KBM-7 (cell line): ENCODE measurements around the gene SGK1.
"Not testable (repeated sequence)": the region's sequence is repeated elsewhere in the genome, so short reads cannot be mapped to it uniquely, and the experiment has no call there.

Experiments used
- DNase-seq: peaks from one replicate; pipeline ENCODE4 v3.0.0-alpha.2; 2015
- in situ Hi-C: fragments of 300-500 bp; cut with MboI; formaldehyde crosslinking; loops from 2 replicates; pipeline ENCODE4 v1.14.3; 2020; ENCODE audit warnings: low sequenced_read_pairs, low pct_unique_long_range_greater_than_20kb, mixed read lengths

The SGK1 gene

DNA sequence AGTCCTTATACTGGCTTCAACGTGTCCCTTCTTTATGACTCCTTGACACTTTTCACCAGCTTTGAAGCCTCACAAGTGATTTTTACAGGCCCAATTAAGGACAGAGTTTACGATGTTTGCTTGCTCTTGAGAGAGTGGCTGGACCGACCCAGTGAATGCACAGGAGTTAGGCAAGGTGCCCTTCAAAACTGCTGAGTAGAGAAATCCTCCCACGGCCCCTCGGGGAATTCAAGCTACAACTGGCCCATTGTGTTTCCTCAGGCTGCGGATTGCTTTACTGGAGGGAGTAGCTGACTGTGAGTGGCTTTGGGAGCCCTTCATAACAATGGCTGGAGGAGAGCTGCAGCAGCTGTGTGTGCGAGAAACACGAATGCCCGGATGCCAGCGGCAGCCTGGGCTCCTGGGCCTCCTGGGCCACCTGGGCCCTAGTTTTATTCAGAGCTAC lies 50.0 kb downstream of the SGK1 start:
- no peak for DNase-seq
- in situ Hi-C loops, result no loop called here

- DNase-seq, result no peak
- in situ Hi-C loops, result no loop called here
Observed at GRCh38 chr6:134266776-134267175, 51.1 kb downstream of the SGK1 start.

- no peak for DNase-seq
- in situ Hi-C loops, result no loop called here
Observed at GRCh38 chr6:134261766-134262165, 56.1 kb downstream of the SGK1 start.

DNA sequence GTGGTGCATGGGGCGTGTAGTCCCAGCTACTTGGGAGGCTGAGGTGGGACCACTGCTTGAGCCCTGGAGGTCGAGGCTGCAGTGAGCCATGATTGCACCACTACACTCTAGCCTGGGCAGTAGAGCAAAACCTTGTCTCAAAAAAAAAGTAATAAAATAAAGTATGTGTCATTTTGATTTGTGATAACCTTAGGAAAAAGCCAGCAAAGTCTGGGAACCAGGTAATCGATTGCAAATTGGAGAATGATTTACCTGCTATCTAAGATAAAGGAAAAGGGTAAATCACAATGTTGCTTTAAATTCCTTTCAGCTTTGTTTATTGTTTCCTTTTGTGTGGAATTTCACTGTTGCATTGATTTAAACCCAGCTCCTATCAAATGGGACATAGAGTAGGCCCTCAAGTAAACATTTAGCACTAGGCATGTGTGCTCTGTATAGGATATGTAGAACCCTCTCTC lies 59.0 kb downstream of the SGK1 start:
- in situ Hi-C loops, result no loop called here
- no peak for DNase-seq

- in situ Hi-C loops, result no loop called here
- DNase-seq, result no peak
Observed at GRCh38 chr6:134257516-134257915, 60.4 kb downstream of the SGK1 start.

DNA sequence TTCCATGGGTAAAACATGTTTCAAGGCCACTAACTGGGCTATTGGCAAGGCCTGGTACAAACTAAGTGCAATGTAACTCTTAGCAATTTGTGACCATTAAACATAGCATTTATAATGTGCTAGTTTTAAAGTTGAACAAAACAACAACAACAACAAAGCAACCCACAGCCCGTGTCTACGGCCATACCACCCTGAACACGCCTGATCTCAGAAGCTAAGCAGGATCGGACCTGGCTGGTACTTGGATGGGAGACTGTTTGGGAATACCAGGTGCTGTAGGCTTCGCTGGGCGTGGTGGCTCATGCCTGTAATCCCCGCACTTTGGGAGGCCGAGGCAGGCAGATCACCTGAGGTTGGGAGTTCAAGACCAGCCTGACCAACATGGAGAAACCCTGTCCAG lies 61.0 kb downstream of the SGK1 start:
- in situ Hi-C loops, result no loop called here
- no peak for DNase-seq

GRCh38 chr6:134255280-134255679 lies 62.6 kb downstream of the SGK1 start:
- DNase-seq, in situ Hi-C loops: not testable (repeated sequence)

- no peak for DNase-seq
- in situ Hi-C loops, result no loop called here
Observed at GRCh38 chr6:134254118-134254517, 63.8 kb downstream of the SGK1 start.

GRCh38 chr6:134253681-134254080 lies 64.2 kb downstream of the SGK1 start:
- in situ Hi-C loops, result no loop called here
- no peak for DNase-seq

DNA sequence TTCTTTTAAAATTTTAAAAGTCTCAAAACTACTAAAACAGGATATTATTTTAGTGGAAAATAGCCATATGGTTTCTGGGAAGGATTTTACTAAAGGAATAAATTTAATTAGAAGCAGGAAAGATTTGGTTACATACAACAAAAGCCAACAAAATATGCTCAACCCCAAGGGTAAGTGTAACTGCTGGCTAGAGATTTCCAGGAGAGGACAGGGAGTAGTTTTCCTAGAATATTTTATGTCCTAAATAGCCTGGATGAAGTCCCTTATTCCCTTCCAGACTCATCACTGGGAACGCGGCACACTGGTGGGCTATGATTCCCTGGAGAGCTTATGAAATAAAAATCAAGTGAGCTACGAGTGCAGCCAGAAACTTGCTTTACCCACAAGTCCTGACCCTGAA lies 66.6 kb downstream of the SGK1 start:
- in situ Hi-C loops, result no loop called here

GRCh38 chr6:134250776-134251175 lies 67.1 kb downstream of the SGK1 start:
- in situ Hi-C loops, result no loop called here
- DNase-seq, result no peak

More for the DNA sequence above, 66.6 kb downstream of the SGK1 start:
- no peak for DNase-seq

DNA sequence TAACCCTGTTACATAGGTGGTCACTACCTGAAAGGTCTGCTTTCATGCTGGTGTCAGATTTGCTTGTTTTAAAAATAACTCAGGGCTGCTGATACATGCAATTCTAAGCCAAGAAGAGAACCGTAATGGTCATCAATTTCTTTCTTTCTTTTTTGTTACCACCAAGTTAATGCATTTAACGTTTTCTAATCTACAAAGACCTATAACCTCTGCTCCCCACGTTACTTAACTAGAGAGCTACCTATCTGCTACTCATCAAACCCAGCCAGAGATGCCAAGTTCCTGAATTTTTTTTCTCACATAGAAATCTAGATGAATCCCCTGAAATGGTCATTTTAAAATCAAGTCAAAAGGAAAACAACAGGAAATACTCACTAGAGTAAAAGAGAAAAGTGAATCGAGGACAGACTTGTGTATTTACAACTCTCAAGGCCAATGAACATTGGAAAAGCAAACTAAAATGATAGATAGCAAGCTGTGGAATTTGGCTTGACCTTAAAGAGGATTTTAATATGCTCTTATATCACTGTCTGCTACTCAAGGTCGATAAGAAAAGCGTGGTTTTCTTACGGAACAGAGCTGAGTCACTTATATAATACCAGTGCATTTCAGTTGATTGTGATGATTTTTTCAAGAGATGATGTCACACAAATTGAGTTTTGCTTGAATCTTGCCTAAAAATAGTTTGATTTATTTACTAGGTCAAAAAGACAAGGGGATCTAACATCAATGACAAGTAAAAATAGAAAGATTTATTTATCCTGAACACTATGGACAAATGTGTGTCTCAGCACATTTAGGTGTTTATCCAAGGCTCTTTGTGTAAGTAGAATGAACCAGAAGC lies 67.9 kb downstream of the SGK1 start:
- no peak for DNase-seq

GRCh38 chr6:134249239-134249758 lies 68.6 kb downstream of the SGK1 start:
- in situ Hi-C loops, result no loop called here
- DNase-seq, result no peak

More for the DNA sequence above, 67.9 kb downstream of the SGK1 start:
- in situ Hi-C loops, result no loop called here

DNA sequence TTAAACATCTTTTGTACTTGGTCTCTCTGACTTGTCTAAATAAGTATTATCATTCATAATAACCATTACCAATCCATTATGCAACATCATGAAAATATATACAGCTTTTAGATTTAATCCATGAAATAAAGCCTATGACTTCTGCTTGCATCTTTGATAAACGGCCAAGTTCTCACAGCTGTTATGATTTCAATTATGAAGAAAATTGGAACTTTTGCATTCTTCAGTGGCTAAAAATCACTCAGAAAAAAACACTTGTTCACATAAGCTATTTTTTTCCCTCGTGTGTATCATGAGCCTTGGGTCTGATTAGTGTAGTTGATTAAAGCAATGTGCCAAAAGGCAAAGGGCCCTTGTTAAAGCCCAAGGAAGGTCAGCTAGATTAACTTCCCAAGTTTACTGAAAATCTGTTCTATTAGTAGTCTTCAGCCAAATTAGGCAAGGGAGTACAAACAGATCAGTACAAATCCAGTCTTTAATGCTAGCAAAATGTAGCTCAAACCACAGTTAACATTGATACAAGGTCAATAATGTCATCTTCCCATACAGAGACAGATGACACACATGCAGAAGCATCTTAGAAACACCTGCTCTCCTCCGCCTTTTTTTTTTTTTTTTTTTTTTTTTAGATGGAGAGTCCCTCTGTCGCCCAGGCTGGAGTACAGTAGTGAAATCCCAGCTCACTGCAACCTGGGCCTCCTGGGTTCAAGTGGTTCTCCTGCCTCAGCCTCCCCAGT lies 69.9 kb downstream of the SGK1 start:
- no peak for DNase-seq
- in situ Hi-C loops, result no loop called here

DNA sequence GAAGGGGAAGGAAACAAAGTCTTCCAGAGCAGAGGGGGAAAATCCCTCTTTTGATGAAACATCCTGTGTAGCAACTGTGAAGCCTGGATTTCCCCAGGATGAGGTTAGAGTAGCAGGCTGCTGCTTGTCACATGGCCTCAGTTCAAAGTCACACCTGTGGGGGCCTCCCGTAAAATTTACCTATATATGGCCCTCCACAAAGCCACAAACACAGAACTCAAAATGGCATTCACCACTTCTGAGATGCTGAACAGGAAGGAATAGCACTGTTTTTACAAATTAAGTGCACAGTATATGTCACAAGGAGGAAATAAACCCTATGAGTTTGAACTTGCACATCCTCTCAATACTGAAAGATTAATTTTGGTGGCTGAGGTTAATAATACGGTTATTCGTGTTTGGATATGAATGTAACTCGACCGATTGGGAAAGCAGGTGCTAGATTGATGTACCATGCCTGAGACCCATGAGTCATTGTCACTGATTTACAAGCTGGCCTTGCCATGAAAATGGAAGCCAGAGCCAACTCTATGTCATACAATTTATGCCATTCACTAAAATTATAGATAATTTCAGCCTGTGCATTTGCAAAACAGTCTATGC lies 70.6 kb downstream of the SGK1 start:
- in situ Hi-C loops, result no loop called here
- DNase-seq, result no peak

GRCh38 chr6:134245706-134246105 lies 72.2 kb downstream of the SGK1 start:
- in situ Hi-C loops, result no loop called here

DNA sequence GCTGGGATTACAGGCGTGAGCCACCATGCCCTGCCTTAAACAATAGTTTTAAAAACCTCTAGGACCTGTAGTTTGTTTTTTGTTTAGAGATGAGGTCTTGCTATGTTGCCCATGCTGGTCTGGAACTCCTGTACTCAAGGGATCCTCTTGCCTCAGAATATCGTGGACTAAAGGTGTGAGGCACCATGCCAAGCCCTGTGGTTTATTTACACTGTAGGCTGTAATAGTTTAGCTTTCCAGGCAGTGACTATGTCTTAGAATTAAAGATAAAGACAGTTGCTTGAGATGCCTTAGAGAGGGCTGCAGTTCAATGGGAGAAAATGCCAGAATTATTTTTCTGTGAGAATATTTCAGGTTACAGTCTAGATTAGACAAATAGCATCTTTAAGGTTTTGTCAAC lies 72.9 kb downstream of the SGK1 start:
- in situ Hi-C loops, result no loop called here
- DNase-seq, result no peak

More at GRCh38 chr6:134245706-134246105, 72.2 kb downstream of the SGK1 start:
- no peak for DNase-seq

DNA sequence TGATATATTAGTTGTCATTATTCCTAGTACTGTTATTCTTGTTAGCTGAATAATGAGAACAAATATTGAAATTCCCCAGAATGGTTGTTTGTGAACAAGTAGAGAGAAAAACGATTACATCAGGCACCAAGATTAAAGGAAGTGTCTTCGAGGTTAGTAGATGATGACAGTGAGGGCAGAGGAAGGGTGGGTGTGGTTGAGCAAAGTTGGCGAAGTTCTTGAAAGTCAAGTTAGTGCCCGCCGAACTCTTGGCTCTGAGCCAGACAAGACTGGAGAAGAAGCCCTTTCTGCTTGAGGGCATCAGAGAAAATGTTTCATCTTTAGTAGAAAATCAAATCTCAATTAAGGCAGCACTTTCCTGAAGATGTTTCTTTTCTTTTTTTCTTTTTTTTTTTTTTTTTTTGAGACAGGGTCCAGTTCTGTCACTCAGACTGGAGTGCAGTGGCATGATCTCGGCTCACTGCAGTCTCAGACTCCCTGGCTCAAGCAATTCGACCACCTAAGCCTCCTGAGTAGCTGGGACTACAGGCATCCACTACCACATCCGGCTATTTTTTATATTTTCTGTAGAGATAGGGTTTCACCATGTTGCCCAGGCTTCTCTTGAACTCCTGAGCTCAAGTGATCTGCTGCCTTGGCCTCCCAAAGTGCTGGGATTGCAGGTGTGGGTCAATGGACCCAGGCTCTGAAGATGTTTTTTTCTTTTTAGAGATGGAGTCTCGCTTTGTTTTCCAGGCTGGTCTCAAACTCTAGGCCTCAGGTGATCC lies 77.1 kb downstream of the SGK1 start:
- in situ Hi-C loops, result no loop called here
- DNase-seq, result peak; percentile 30
